ENCODE measurements around the gene ACADL.

ACADL gene

GRCh38 chr2:210224941-210225672, at the start of gene ACADL:
Gene ACADL, minus strand, starts transcription at chr2:210225447. Its CDS starts 184 bp downstream, at chr2:210225263.
- intact Hi-C loops (cut with DNase I): no loop called here
- peak in 35 of 42 donors; percentile 3 to 55 (median 21) for DNase-seq

GRCh38 chr2:210271300-210271699, 46.1 kb upstream of the ACADL start:
- intact Hi-C loops (cut with DNase I): no loop called here
- no peak for DNase-seq

DNA sequence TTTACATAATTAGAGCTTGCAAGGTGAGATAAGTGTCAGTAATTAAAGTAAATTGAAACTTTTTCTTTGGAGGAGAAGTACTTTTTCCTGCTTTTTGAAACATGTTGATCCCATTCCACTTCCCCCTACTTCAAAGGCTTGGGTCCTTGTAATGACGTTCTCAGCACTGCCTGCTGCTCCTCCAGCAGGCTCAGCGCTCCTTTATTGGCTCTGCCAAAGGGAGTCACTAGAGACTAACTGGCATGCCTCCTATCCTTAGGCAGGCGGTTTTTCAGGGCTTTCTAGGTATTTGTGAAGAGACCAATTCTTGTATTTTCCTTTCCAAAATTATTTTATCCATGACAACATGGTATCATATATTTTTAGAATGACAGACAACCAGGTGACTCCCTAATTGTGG, 43.9 kb upstream of the ACADL start:
- no peak for DNase-seq
- intact Hi-C loops (cut with DNase I): no loop called here

DNA sequence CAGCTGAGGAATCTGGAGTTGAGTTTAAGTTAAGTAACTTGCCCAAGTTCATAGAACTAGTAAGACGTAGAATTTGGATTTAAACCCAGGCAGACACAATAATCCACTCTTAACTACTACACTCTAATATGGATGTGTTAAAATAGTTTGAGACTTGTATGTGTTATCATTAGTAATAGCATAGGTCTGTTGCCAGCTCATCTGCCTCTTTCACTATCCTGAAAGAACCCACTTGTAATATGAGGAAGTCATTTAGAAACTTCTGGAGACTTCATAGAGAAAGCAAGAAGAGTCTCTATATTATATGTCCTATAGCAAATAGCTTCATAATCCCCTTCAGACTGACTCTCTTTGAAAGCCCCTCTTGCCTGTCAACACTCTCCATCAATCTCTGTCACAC, 43.0 kb upstream of the ACADL start:
- no peak for DNase-seq
- intact Hi-C loops (cut with DNase I): no loop called here

DNA sequence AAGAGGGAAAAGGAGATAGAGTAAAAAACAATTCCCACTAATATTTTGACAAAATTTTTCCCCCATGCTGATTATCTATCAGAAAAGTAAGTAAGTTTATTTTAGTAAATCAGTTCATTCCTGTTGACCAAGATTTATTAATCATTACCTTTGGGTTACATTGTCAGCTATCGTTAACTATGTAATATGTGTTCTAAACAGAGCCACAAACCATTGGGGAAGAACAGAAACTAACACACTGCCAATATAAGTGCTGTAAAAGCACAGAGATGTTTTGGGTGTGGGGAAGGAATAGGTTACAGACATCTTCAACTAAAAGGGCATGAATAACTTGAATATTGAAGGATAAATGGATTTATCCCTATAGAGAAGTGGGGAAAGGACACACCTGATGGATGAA, 42.5 kb upstream of the ACADL start:
- no peak for DNase-seq
- intact Hi-C loops (cut with DNase I): no loop called here

DNA sequence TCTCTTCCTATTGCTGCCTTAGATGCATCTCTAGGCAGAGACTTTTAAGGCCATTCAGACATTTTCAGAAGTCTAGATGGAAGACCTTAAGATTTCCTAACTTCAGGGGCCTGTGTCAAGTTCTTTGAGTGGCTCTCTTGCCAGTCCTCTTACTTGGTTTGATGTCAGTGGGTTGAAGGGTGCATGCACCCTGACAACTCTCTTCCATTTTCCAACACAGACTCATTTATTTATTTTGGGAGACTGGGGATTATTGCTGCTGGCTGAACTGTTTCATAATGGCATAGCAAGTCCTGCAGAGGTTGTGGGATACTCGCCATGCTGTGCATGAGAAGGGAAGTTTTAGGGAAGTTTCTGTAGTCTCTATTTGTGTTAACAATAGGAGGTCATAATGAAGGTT, 39.0 kb upstream of the ACADL start:
- no peak for DNase-seq
- intact Hi-C loops (cut with DNase I): no loop called here

- no peak for DNase-seq
- intact Hi-C loops (cut with DNase I): no loop called here
These were observed 38.6 kb upstream of the ACADL start for GRCh38 chr2:210263841-210264240.

DNA sequence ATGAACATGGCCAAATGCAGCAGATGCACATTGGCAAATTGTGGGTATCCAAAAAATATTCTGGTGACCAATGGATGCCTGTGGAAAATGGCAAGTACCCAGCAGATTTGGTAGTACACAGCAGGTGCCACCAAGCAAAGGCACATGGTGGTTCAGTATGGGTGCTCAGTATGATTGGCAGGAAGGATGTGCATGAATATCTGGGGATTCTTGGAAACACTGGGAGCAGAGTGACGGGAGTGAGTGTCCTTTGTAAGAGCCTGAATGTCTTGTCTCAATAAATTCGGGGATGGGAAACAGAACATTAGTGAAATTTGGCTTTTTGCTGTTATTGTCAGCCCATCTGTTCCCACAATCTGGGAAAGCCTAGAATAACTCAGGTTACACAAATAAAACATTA, 36.8 kb upstream of the ACADL start:
- no peak for DNase-seq
- intact Hi-C loops (cut with DNase I): no loop called here

DNA sequence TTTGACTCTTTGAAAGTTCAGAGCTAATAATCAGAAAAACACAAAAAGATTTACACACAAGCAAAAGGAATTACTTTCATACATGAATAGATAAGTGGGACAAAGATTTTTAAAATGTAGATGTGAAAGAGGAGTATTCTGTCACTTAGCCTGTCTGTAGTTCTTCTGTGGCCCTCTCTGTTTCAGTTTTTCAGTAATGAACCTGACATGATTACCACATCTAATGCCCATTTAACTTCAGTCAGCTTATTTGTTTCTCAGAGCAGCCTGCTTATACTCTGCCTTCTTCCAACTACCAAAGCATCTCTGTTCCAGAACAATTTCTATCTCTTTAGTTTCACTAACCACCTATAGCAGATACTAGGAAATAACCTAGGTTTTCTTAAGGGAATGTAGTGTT, 34.4 kb upstream of the ACADL start:
- intact Hi-C loops (cut with DNase I): loop anchor here (10.0 kb wide), 1 partner anchor 135 kb away; no protein-coding TSS in a partner anchor
- no peak for DNase-seq

DNA sequence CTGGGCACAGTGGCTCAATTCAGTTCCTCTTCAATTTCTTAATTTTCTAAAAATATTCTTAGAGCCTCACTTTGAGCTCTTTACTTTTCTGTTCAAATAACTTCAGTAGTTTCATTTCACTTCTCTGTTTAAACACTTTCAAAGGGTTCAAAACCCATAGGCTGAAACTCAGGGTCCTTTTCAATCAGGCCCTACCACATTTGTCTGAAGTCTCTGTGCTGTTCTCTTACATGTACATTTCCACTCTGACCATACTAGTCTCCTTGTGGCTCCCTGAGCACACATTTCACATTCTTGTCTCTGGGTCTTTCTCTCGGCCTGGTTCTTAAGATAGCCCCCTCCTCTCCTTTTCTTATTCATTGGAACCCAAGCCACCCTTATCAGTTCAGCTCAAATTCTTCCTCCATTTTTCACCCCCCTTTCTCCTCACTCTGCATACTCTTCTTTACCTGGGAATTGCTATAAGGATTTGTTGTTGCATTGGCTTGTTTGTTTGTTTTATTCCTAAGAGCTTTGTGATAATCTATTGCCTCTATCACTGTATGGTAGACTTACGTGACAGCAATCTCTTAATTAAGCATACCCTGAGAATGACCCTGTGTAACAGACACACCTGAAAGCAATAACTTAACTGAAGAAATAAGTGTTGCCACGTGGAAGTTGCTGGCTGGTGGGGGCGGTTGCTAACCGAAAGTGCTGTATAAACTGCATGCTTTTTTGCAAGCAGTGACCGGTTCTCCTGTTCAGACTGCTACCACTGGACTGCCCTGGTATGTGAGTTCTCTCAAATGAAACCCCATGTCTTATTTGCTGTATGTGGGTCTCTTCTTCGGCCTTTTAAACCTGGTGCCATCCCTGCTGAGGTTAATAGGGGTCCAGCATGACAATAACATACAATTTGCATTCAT, 27.7 kb upstream of the ACADL start:
- DNase-seq: no peak
- intact Hi-C loops (cut with DNase I): loop anchor here (10.0 kb wide), 1 partner anchor 142 kb away; no protein-coding TSS in a partner anchor

DNA sequence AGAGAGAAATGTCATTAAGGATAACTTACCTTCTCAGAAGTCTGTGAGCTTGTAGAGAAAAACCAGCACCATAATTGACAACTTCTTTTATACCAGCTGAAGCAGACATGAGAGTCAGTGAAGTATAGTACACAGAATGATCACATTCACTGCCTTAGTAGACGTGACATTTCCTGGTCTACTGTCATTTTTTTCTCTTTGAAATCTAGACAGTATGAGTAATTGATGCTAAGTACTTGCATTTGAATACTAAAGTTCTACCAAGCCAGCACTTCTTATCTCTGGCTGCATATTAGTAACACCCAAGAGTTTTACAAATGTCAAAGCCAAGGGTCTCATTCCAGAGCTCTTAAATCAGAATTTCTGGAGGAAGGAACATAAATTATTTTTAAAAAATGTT, 25.4 kb upstream of the ACADL start:
- no peak for DNase-seq
- intact Hi-C loops (cut with DNase I): loop anchor here (10.0 kb wide), 1 partner anchor 144 kb away; no protein-coding TSS in a partner anchor

- DNase-seq: no peak
- intact Hi-C loops (cut with DNase I): no loop called here
These were observed 8.2 kb upstream of the ACADL start for GRCh38 chr2:210233487-210233886.

DNA sequence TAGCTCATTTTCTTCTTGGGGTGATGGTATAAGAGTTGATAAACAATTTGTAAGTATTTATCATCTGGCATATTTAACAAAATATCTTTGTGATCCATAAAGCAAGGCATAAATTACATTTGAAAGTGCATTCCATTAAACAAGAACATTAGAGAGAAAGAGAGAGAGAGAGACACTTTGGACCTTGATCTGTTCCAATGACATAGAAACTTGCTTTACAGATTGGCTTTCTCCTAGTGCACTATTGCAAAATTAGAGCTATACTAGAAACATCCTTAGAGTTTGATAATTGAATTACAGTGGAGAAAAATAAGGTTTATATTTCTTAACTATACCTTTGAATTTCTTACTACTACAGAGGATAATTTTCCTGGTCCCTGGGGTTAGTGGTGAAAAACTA, 5.7 kb upstream of the ACADL start:
- no peak for DNase-seq
- intact Hi-C loops (cut with DNase I): no loop called here

DNA sequence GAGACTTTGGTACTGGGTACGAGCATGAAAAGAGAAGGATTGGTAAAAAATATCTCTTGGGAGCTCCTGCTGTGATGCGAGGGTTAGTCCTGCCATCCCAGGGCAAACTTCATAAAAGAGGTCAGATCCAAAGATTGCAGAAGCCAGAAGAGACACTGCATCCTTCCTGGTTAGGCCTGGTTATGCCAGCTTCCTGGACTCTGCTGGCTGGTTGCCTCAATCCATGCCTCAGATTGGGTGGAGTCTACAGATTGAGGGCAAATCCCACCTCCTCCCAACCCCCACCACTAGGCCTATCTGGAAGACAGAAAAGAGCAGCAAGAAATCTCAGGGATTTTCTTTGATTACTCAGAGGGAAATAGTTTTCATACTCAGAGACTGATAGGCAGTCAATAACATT, 5.3 kb upstream of the ACADL start:
- no peak for DNase-seq
- intact Hi-C loops (cut with DNase I): no loop called here

DNA sequence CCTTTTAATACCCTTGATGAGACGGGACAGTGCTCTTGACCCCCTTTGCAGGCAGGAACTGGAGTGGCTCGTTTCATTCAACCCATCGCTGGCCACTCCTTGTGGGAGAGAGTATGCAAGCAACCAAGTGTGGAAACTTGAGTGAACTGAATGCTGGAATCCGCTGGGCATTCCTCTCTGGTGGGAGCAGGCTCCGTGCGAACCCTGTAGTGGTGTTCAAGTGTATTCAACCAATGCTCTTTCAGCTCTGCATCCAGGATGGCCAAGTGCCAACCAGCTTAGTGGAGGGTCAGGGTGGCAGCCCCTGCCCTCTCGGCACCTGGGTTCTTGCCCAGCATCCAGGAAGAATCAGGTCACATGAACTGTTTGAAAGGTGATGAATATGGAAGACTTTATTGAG, 3.3 kb upstream of the ACADL start:
- no peak for DNase-seq
- intact Hi-C loops (cut with DNase I): no loop called here

- intact Hi-C loops (cut with DNase I): no loop called here
- no peak for DNase-seq
These were observed 2.2 kb upstream of the ACADL start for GRCh38 chr2:210227290-210228088.

DNA sequence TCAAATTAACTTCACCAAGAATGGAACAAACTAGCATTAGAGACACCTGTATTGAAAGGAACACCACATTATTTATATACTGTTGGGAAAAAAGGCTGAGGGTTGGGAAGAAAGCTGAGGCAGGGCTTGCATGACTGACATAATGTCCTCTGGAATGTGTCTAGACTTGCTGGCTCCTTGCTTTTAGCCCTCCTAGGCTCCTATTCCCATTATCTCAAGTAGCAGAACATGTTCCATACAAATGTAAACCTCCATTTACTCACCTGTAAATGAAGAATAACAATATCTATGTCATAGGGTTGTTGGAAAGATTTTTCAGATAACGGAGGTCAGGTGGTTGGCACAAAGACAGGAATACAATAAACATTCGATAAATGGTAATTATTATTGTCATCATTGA, 976 bp upstream of the ACADL start:
- intact Hi-C loops (cut with DNase I): no loop called here
- no peak for DNase-seq

- peak in 28 of 42 donors; percentile 1 to 46 (median 14) for DNase-seq
- intact Hi-C loops (cut with DNase I): no loop called here
These were observed 681 bp downstream of the ACADL start for GRCh38 chr2:210224591-210224940.

DNA sequence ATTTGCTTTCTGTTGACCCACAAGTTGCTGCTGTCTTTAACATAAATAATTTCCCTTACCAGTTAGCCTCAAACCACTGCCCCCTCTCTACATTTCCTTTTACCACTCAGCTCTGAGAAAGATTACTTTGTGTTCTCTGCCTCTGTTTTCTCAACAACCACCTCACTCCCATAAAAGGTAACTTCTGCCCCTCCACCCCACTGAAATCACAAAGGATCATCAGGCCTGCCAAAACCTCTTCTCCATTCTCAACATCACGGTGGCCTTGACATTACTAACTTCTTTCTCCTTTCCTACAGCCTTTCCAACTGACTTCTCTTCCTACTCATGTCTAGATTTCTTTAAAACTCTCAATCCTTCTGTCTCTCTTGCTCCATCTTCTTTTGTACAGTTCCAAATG, 10.1 kb downstream of the ACADL start:
- no peak for DNase-seq
- intact Hi-C loops (cut with DNase I): no loop called here

- intact Hi-C loops (cut with DNase I): no loop called here
- DNase-seq: no peak
These were observed 15.1 kb downstream of the ACADL start for GRCh38 chr2:210210185-210210584.
